GM18861 (cell line): ENCODE data around the gene CACNG4.
"Not testable (repeated sequence)": the region's sequence is repeated elsewhere in the genome, so short reads cannot be mapped to it uniquely, and the experiment has no call there.

Experiments
- ATAC-seq: cut with Tn5 transposase; IDR thresholded peaks from one replicate; pipeline ENCODE4 v1.9.1; 2021; ENCODE audit not compliant: unreplicated experiment

The CACNG4 gene

GRCh38 chr17:66960613-66961012, 3.9 kb upstream of the CACNG4 start:
- ATAC-seq: no peak

GRCh38 chr17:66963521-66963908, 992 bp upstream of the CACNG4 start:
- ATAC-seq: no peak

- no peak for ATAC-seq
These were observed 658 bp downstream of the CACNG4 start for GRCh38 chr17:66964930-66965800.

GRCh38 chr17:66965801-66966262, 1.3 kb downstream of the CACNG4 start:
- no peak for ATAC-seq

- no peak for ATAC-seq
These were observed 1.8 kb downstream of the CACNG4 start for GRCh38 chr17:66966298-66966697.

- no peak for ATAC-seq
These were observed 2.4 kb downstream of the CACNG4 start for GRCh38 chr17:66966704-66967418.

GRCh38 chr17:66967837-66968543, 3.5 kb downstream of the CACNG4 start:
- ATAC-seq: no peak

GRCh38 chr17:66968916-66969315, 4.4 kb downstream of the CACNG4 start:
- no peak for ATAC-seq

- ATAC-seq: no peak
These were observed 5.6 kb downstream of the CACNG4 start for GRCh38 chr17:66970140-66970539.

- ATAC-seq: no peak
These were observed 6.3 kb downstream of the CACNG4 start for GRCh38 chr17:66970797-66971196.

- no peak for ATAC-seq
These were observed 6.8 kb downstream of the CACNG4 start for GRCh38 chr17:66971264-66971663.

- ATAC-seq: no peak
These were observed 7.4 kb downstream of the CACNG4 start for GRCh38 chr17:66971730-66972441.

GRCh38 chr17:66972442-66972830, 7.9 kb downstream of the CACNG4 start:
- not testable (repeated sequence) for ATAC-seq

- no peak for ATAC-seq
These were observed 10.7 kb downstream of the CACNG4 start for GRCh38 chr17:66975188-66975587.

GRCh38 chr17:66975614-66976378, 11.3 kb downstream of the CACNG4 start:
- no peak for ATAC-seq

- ATAC-seq: no peak
These were observed 11.8 kb downstream of the CACNG4 start for GRCh38 chr17:66976379-66976663.

- no peak for ATAC-seq
These were observed 12.3 kb downstream of the CACNG4 start for GRCh38 chr17:66976781-66977201.

- ATAC-seq: no peak
These were observed 14.1 kb downstream of the CACNG4 start for GRCh38 chr17:66978514-66979061.

- ATAC-seq: no peak
These were observed 16.4 kb downstream of the CACNG4 start for GRCh38 chr17:66980896-66981295.

GRCh38 chr17:66981983-66982508, 17.5 kb downstream of the CACNG4 start:
- ATAC-seq: no peak
